K562 (cell line): ENCODE measurements around the gene ZNF587. TPM values are rescaled to one million over a fixed set of nuclear protein-coding genes. Genes with fewer than 3 reads are reported as not detected.

ENCODE experiments used
- ATAC-seq: fragments of 200-7000 bp; cut with Tn5 transposase; 3 replicates; pipeline ENCODE4 v1.9.1; 2020; ENCODE audit warnings: moderate library complexity
- BruUV-seq: library from RNA; stranded (reverse); fragments of 400-500 nt; replicated peaks from 2 replicates; lab custom pipeline; 2021; lab: Mats Ljungman, UMichigan
- CTCF ChIA-PET: fragments of 300-600 bp; formaldehyde crosslinking; extraction: SDS; loops from one replicate; lab custom pipeline; 2021; ENCODE audit warnings: low intra/inter-chr PET ratio; lab: Yijun Ruan, JAX
- POLR2A ChIA-PET: fragments of 300-600, 350-650 bp; sonication (Branson Sonifier 250); formaldehyde crosslinking; extraction: SDS; loops from one replicate; lab custom pipeline; 2021; ENCODE audit warnings: antibody characterized with exemption, inconsistent platforms; lab: Yijun Ruan, JAX
- DNase-seq, 4 experiments: peaks; one replicate each; pipeline versions ENCODE4 v3.0.0 to v3.0.0-alpha.2; 2011 to 2018; ENCODE audit warnings: low spot score in 3 of 4, mixed read lengths in 3 of 4; ENCODE audit errors: extremely low read depth in 1 of 4
- FAIRE-seq: peaks from 2 replicates; lab custom pipeline; 2011; peaks lifted over from hg19 to GRCh38; lab: Jason Lieb, UNC
- H2AFZ ChIP-seq: 2 replicates; pipeline ENCODE4 v1.6.0; 2011; ENCODE audit warnings: low read depth, low read length, control low read depth, inconsistent platforms
- H3K27ac ChIP-seq: fragments of 200-600 bp; 3 replicates; pipeline ENCODE4 v1.8.0; 2011; ENCODE audit warnings: low read depth, mild to moderate bottlenecking, control low read depth, inconsistent platforms, low read length, moderate library complexity, mixed read lengths; ENCODE audit errors: extremely low read depth
- H3K27me3 ChIP-seq, 2 experiments: fragments of 300-600 bp in 1 of 2; 2 replicates in 1 of 2; 3 replicates in 1 of 2; pipeline versions ENCODE4 v1.6.0 to v1.8.0; 2011; ENCODE audit warnings: inconsistent platforms in 2 of 2, low read length in 2 of 2, mild to moderate bottlenecking in 1 of 2, mixed read lengths in 1 of 2, moderate library complexity in 1 of 2; ENCODE audit not compliant: control insufficient read depth in 2 of 2, insufficient read depth in 2 of 2
- H3K36me3 ChIP-seq: fragments of 300-600 bp; 3 replicates; pipeline ENCODE4 v1.8.0; 2011; ENCODE audit warnings: mild to moderate bottlenecking, low read length, inconsistent platforms; ENCODE audit not compliant: control insufficient read depth, insufficient read depth
- H3K4me1 ChIP-seq, 2 experiments: fragments of 200-600 bp in 1 of 2; replicated peaks in 1 of 2; 2 replicates in 1 of 2; 3 replicates in 1 of 2; pipeline versions ENCODE4 v1.5.1 to v1.8.0; 2011; ENCODE audit warnings: inconsistent platforms in 2 of 2, low read length in 2 of 2, mild to moderate bottlenecking in 1 of 2, mixed read lengths in 1 of 2, moderate library complexity in 1 of 2; ENCODE audit not compliant: control insufficient read depth in 2 of 2, insufficient read depth in 2 of 2
- H3K4me2 ChIP-seq: 2 replicates; pipeline ENCODE4 v1.6.1; 2011; ENCODE audit warnings: low read length, control low read depth, inconsistent platforms, mixed read lengths; ENCODE audit not compliant: insufficient read depth
- H3K4me3 ChIP-seq: fragments of 200-600 bp; sonication (generic), shearing (Covaris generic); 2 replicates; pipeline ENCODE4 v1.5.1; 2016; ENCODE audit warnings: control low read depth, inconsistent platforms
- H3K79me2 ChIP-seq: fragments of 200-600 bp; 3 replicates; pipeline ENCODE4 v1.8.0; 2011; ENCODE audit warnings: low read length, inconsistent platforms; ENCODE audit not compliant: control insufficient read depth, insufficient read depth
- H3K9ac ChIP-seq, 2 experiments: 2 replicates each; pipeline versions ENCODE4 v1.6.0 to v1.6.1; 2011; ENCODE audit warnings: low read depth in 2 of 2, low read length in 2 of 2, control low read depth in 1 of 2, inconsistent platforms in 1 of 2, mild to moderate bottlenecking in 1 of 2, mixed read lengths in 1 of 2; ENCODE audit not compliant: insufficient read depth in 1 of 2
- H3K9me1 ChIP-seq: one replicate; pipeline ENCODE4 v1.6.0; 2011; ENCODE audit warnings: inconsistent platforms, mild to moderate bottlenecking, low read length, moderate library complexity; ENCODE audit not compliant: control insufficient read depth, insufficient read depth
- H3K9me3 ChIP-seq: replicated peaks from 2 replicates; pipeline ENCODE4 v1.5.1; 2011; ENCODE audit warnings: low read depth, low read length, inconsistent platforms; ENCODE audit not compliant: control insufficient read depth, insufficient read depth
- H4K20me1 ChIP-seq: replicated peaks from 2 replicates; pipeline ENCODE4 v1.6.1; 2011; ENCODE audit warnings: low read length, inconsistent platforms, mixed read lengths; ENCODE audit not compliant: control insufficient read depth, insufficient read depth
- GATAD2A ChIP-seq: fragments of 450-650 bp; IDR thresholded peaks from 2 replicates; pipeline ENCODE4 v1.6.1; 2017
- GMEB1 ChIP-seq: fragments of 250-450 bp; sonication (Bioruptor Pico); IDR thresholded peaks from 2 replicates; pipeline ENCODE4 v1.4.0; 2020; ENCODE audit warnings: mild to moderate bottlenecking
- HOMEZ ChIP-seq: fragments of 250-450 bp; sonication (Bioruptor Pico); IDR thresholded peaks from 2 replicates; pipeline ENCODE4 v1.4.0; 2020; ENCODE audit warnings: mild to moderate bottlenecking, moderate library complexity
- NFE2L1 ChIP-seq: fragments of 450-650 bp; IDR thresholded peaks from 2 replicates; pipeline ENCODE4 v1.6.1; 2016; ENCODE audit warnings: missing genetic modification characterization, low read depth, mild to moderate bottlenecking, missing compliant biosample characterization, moderate library complexity, borderline replicate concordance
- NR2F6 ChIP-seq: fragments of 450-650 bp; formaldehyde crosslinking; IDR thresholded peaks from 2 replicates; pipeline ENCODE4 v1.4.0; 2020; ENCODE audit warnings: mild to moderate bottlenecking
- SLC30A9 ChIP-seq: fragments of 250-450 bp; sonication (Bioruptor Pico); IDR thresholded peaks from 2 replicates; pipeline ENCODE4 v1.8.0; 2022; ENCODE audit warnings: mild to moderate bottlenecking, moderate library complexity
- TBL1XR1 ChIP-seq, 2 experiments: IDR thresholded peaks; 2 replicates each; pipeline ENCODE4 v1.6.1; 2012; ENCODE audit warnings: improper control_type of control experiment in 2 of 2, low read length in 2 of 2, mild to moderate bottlenecking in 1 of 2
- ZBTB43 ChIP-seq: sonication (generic); formaldehyde crosslinking; IDR thresholded peaks from 2 replicates; pipeline ENCODE4 v1.8.0; 2023; ENCODE audit warnings: mild to moderate bottlenecking, missing genetic modification reagents
- ZFX ChIP-seq: sonication (generic); formaldehyde crosslinking; IDR thresholded peaks from 2 replicates; pipeline ENCODE4 v1.8.0; 2022; ENCODE audit warnings: mild to moderate bottlenecking, missing genetic modification reagents, moderate library complexity
- ZNF23 ChIP-seq: fragments of 250-450 bp; sonication (Bioruptor Pico); IDR thresholded peaks from 2 replicates; pipeline ENCODE4 v1.4.0; 2020; ENCODE audit warnings: mild to moderate bottlenecking
- WGBS: fragments of 100-300 bp; shearing (Covaris generic); methylation state at CpG from one replicate; pipeline ENCODE4 v1.1.6; 2016; ENCODE audit warnings: low coverage, mixed read lengths; ENCODE audit not compliant: insufficient coverage; ENCODE audit errors: missing lambda C conversion rate; 5-methylcytosine and 5-hydroxymethylcytosine counted together
- in situ Hi-C: fragments of 300-500 bp; cut with MboI; formaldehyde crosslinking; loops from 4 replicates; pipeline ENCODE4 v1.15.0; 2018; ENCODE audit warnings: inconsistent platforms, mixed read lengths
- intact Hi-C: fragments of 100-400 bp; cut with micrococcal nuclease; formaldehyde crosslinking; loops from 2 replicates; pipeline ENCODE4 v1.14.2; 2022
- polyA plus RNA-seq, 8 experiments: library from polyadenylated mRNA; depleted of rRNA in 4 of 8; stranded (reverse) in 5 of 8; unstranded in 3 of 8; fragments of >200 nt; fragmentation: Nextera tagmentation in 2 of 8; fragmentation: Illumina TruSeq in 1 of 8; extraction: Ambion mirVana in 2 of 8; extraction: Trizol in 1 of 8; gene quantifications; 2 replicates each; pipeline versions ENCODE4 v1.2.1 to v1.2.3, GENCODE V29; 2011 to 2014; ENCODE audit warnings: inconsistent platforms in 1 of 8, missing spikeins in 1 of 8
- total RNA-seq, 7 experiments: library from RNA; depleted of rRNA in 6 of 7; stranded (reverse); fragments of >200 nt in 6 of 7; fragmentation: Illumina TruSeq in 2 of 7; extraction: Trizol in 2 of 7; gene quantifications; 2 replicates each; pipeline versions ENCODE4 v1.2.1 to v1.2.3, GENCODE V29; 2011 to 2021; ENCODE audit warnings: low replicate concordance in 1 of 7
- TF ChIP-seq, protein P1 (sequence below): fragments of 150-350 bp; conservative IDR thresholded peaks from 2 replicates; pipeline ENCODE4 v1.6.1; 2014; ENCODE audit warnings: low read length
- TF ChIP-seq, protein P2 (sequence below), 2 experiments: IDR thresholded peaks; 2 replicates each; pipeline ENCODE4 v1.6.1; 2011; ENCODE audit warnings: borderline replicate concordance in 1 of 2, control low read depth in 1 of 2, low read depth in 1 of 2, low read length in 1 of 2, mild to moderate bottlenecking in 1 of 2, mixed read lengths in 1 of 2, moderate library complexity in 1 of 2; ENCODE audit not compliant: insufficient read depth in 1 of 2, insufficient read length in 1 of 2, poor library complexity in 1 of 2, severe bottlenecking in 1 of 2; ENCODE audit errors: extremely low read depth in 1 of 2

Gene ZNF587
- total and polyA plus RNA-seq, 9 of the 15 experiments (the other 6 are each of a cell fraction or from before 2014, with no cell fraction given): 3.2 to 42.0 (median 24.9) TPM

DNA sequence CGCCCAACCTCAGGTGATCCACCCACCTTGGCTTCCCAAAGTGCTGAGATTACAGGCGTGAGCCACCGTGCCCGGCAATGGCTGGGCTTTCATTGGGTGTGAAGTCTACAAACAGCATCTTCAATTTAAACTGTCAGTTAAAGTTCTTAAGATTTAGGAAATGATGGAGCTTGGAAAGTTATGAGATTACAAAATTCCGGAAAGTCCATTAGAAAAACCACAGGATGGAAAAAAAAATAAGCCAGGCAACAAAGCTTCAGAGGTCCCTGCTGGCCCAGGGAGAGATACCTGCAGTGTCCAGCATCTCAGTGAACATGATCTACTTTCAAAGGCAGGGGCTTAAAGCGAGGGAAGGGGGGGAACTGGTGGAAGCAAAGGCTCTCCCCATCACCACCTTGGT lies 24.1 kb upstream of the ZNF587 start (continued):
- TF ChIP-seq, protein P1, sequence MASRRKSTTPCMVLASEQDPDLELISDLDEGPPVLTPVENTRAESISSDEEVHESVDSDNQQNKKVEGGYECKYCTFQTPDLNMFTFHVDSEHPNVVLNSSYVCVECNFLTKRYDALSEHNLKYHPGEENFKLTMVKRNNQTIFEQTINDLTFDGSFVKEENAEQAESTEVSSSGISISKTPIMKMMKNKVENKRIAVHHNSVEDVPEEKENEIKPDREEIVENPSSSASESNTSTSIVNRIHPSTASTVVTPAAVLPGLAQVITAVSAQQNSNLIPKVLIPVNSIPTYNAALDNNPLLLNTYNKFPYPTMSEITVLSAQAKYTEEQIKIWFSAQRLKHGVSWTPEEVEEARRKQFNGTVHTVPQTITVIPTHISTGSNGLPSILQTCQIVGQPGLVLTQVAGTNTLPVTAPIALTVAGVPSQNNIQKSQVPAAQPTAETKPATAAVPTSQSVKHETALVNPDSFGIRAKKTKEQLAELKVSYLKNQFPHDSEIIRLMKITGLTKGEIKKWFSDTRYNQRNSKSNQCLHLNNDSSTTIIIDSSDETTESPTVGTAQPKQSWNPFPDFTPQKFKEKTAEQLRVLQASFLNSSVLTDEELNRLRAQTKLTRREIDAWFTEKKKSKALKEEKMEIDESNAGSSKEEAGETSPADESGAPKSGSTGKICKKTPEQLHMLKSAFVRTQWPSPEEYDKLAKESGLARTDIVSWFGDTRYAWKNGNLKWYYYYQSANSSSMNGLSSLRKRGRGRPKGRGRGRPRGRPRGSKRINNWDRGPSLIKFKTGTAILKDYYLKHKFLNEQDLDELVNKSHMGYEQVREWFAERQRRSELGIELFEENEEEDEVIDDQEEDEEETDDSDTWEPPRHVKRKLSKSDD: no peak
- TF ChIP-seq GMEB1 (CRISPR knock-in tag) (no peak), NR2F6 (CRISPR knock-in tag) (no peak), ZBTB43 (CRISPR knock-in tag) (no peak)

- no peak overlapping the region for H3K4me3 ChIP-seq
- in situ Hi-C loops: no loop called here
- peaks cover 73% of the 10 kb centered on the region for H3K79me2 ChIP-seq
- ATAC-seq: no peak
- H3K9ac ChIP-seq: no peak overlapping the region
- FAIRE-seq: no peak
- peaks cover 0 to 5% of the 10 kb centered on the region in 2 experiments; a peak in 2 of 5 replicates for H3K4me1 ChIP-seq
- H3K27ac ChIP-seq: no peak overlapping the region
- no peaks in the 10 kb centered on the region for H3K27me3 ChIP-seq
- peaks cover 46% of the 10 kb centered on the region; the same call in 2 of the 3 replicates for H3K36me3 ChIP-seq
- ChIA-PET CTCF (interaction anchor here (0.6 kb wide), 1 partner anchor 364 kb away, joined by 3 read pairs; no protein-coding TSS in a partner anchor), POLR2A (no interaction called here)
- no TSS peak for BruUV-seq
- no peak overlapping the region for H3K4me2 ChIP-seq
- no peak for DNase-seq
- peaks cover 3% of the 10 kb centered on the region; the same call in 1 of the 2 replicates for H4K20me1 ChIP-seq
- H3K9me1 ChIP-seq: no peaks in the 10 kb centered on the region
- H3K9me3 ChIP-seq: no peaks in the 10 kb centered on the region; the same call in 1 of the 2 replicates
- intact Hi-C loops: no loop called here
- 83% methylated on average over 5 of the region's 5 CpGs for WGBS
- H2AFZ ChIP-seq: no peak overlapping the region
- TF ChIP-seq TBL1XR1 (IDR thresholded peaks at IDR 0.05; ENCODE audit: low read length in 2 of 2) (no peak), GATAD2A (no peak), SLC30A9 (CRISPR knock-in tag) (no peak), NFE2L1 (tag) (no peak), ZNF23 (no peak), HOMEZ (CRISPR knock-in tag) (no peak), ZFX (CRISPR knock-in tag) (no peak)
- TF ChIP-seq, protein P2, sequence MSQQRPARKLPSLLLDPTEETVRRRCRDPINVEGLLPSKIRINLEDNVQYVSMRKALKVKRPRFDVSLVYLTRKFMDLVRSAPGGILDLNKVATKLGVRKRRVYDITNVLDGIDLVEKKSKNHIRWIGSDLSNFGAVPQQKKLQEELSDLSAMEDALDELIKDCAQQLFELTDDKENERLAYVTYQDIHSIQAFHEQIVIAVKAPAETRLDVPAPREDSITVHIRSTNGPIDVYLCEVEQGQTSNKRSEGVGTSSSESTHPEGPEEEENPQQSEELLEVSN (IDR thresholded peaks at IDR 0.05; ENCODE audit: borderline replicate concordance in 1 of 2, extremely low read depth in 1 of 2, insufficient read depth in 1 of 2, insufficient read length in 1 of 2, low read depth in 1 of 2, low read length in 1 of 2, poor library complexity in 1 of 2, severe bottlenecking in 1 of 2): no peak
These were observed 20.3 kb upstream of the ZNF587 start for GRCh38 chr19:57829316-57829715.
